Measurements from ENCODE around the gene APOBEC3H.

The APOBEC3H gene

DNA sequence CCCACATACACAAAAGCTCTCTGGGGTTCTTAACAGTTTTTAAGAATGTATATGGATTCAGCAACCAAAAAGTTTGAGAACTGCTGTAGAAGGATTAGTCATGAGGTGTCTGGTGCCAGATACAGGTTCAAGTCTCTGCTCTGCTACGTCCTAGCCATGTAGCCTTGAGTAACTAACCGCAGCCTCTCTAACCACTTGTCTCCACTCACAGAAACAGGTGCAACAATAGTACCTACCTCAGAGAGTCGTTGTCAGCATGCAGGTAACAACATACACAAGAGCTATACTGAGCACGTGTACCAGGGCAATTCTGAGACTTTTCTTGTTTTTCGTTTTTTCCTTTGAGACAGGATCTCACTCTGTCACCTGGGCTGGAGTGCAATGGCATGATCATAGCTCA is 28.6 kb downstream of the APOBEC3H start:
- DNase-seq, result no peak
- TF ChIP-seq CTCF (IDR thresholded peaks at IDR 0.05), result no peak
- intact Hi-C loops (cut with DNase I; ENCODE audit: low total_unique reads), result loop anchor here (10.0 kb wide), 1 partner anchor 351 kb away; no protein-coding TSS in a partner anchor
- no peak overlapping the region for H3K27ac ChIP-seq
- peaks cover 0 to 4% (median 2%) of the 10 kb centered on the region in 4 donors for H3K4me1 ChIP-seq
- H3K4me3 ChIP-seq, result no peak overlapping the region
- H3K9me3 ChIP-seq, result no peaks in the 10 kb centered on the region
- H3K36me3 ChIP-seq, result peaks cover 8 to 21% (median 13%) of the 10 kb centered on the region in 3 donors
- H3K27me3 ChIP-seq, result no peaks in the 10 kb centered on the region

- intact Hi-C loops (cut with DNase I; ENCODE audit: low total_unique reads), result loop anchor here (10.0 kb wide), 1 partner anchor 354 kb away; no protein-coding TSS in a partner anchor
- no peak for TF ChIP-seq CTCF (IDR thresholded peaks at IDR 0.05)
Observed at GRCh38 chr22:39128508-39128907, 31.5 kb downstream of the APOBEC3H start.

GRCh38 chr22:39129081-39129480 is 32.0 kb downstream of the APOBEC3H start:
- intact Hi-C loops (cut with DNase I; ENCODE audit: low total_unique reads), result loop anchor here (10.0 kb wide), 1 partner anchor 354 kb away; no protein-coding TSS in a partner anchor
- peaks cover 0 to 5% (median 2%) of the 10 kb centered on the region in 4 donors for H3K4me1 ChIP-seq
- H3K4me3 ChIP-seq, result no peak overlapping the region
- DNase-seq, result no peak
- H3K36me3 ChIP-seq, result peaks cover 38 to 56% (median 48%) of the 10 kb centered on the region in 3 donors
- no peaks in the 10 kb centered on the region for H3K9me3 ChIP-seq
- no peak for TF ChIP-seq CTCF (IDR thresholded peaks at IDR 0.05)
- no peaks in the 10 kb centered on the region for H3K27me3 ChIP-seq
- no peak overlapping the region for H3K27ac ChIP-seq

More at GRCh38 chr22:39128508-39128907, 31.5 kb downstream of the APOBEC3H start:
- H3K4me3 ChIP-seq, result no peak overlapping the region
- no peak for DNase-seq
- H3K27ac ChIP-seq, result no peak overlapping the region
- peaks cover 0 to 7% (median 2%) of the 10 kb centered on the region in 4 donors for H3K4me1 ChIP-seq
- H3K9me3 ChIP-seq, result no peaks in the 10 kb centered on the region
- H3K27me3 ChIP-seq, result no peaks in the 10 kb centered on the region
- peaks cover 34 to 50% (median 42%) of the 10 kb centered on the region in 3 donors for H3K36me3 ChIP-seq

GRCh38 chr22:39129746-39130145 is 32.7 kb downstream of the APOBEC3H start:
- Histone ChIP-seq H3K36me3 (peaks cover 44 to 62% (median 54%) of the 10 kb centered on the region in 3 donors), H3K27ac (no peak overlapping the region), H3K4me1 (peaks cover 0 to 4% (median 0%) of the 10 kb centered on the region in 4 donors), H3K9me3 (no peaks in the 10 kb centered on the region), H3K27me3 (no peaks in the 10 kb centered on the region), H3K4me3 (no peak overlapping the region)
- no peak for DNase-seq
- intact Hi-C loops (cut with DNase I; ENCODE audit: low total_unique reads), result loop anchor here (10.0 kb wide), 1 partner anchor 355 kb away; no protein-coding TSS in a partner anchor
- no peak for TF ChIP-seq CTCF (IDR thresholded peaks at IDR 0.05)

DNA sequence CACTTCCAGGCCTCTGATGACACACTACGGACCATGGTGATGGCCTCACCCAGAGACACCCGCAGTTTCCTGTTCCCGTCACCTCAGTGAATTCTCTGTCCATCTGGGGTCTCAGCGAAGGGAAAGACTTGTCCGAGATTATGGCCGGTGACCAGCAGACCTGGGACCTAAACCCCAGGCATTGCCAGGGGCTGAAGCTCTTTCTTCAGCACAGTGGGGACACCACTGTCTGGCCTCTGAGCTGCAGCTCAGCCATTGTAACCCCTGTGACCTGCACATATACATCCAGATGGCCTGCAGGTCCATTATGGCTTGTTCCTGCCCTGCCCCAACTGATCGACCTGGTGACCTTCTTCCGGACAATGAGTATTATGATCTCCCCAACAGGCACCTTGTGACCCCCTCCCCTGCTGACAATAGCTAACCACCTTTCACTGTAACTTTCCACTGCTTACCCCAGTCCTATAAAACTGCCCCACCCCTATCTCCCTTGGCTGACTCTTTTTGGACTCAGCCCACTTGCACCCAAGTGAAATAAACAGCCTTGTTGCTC is 33.2 kb downstream of the APOBEC3H start:
- no peaks in the 10 kb centered on the region for H3K9me3 ChIP-seq
- H3K27me3 ChIP-seq, result no peaks in the 10 kb centered on the region
- no peak overlapping the region for H3K27ac ChIP-seq
- H3K4me3 ChIP-seq, result no peak overlapping the region
- H3K4me1 ChIP-seq, result peaks cover 0 to 8% (median 2%) of the 10 kb centered on the region in 4 donors
- H3K36me3 ChIP-seq, result peaks cover 44 to 67% (median 58%) of the 10 kb centered on the region in 3 donors
- no peak for TF ChIP-seq CTCF (IDR thresholded peaks at IDR 0.05)
- intact Hi-C loops (cut with DNase I; ENCODE audit: low total_unique reads), result no loop called here
- no peak for DNase-seq

Data from tibial artery (tissue), 4 donors.